ENCODE measurements around the gene SHKBP1. TPM values are rescaled to one million over a fixed set of nuclear protein-coding genes. Genes with fewer than 3 reads are reported as not detected.

SHKBP1 gene
- total RNA-seq, 1 experiment from 2014 or later: 43.0 TPM

GRCh38 chr19:40576151-40576584 lies 505 bp upstream of the SHKBP1 start:
- H3K27me3 ChIP-seq (ENCODE audit: low read length): no peaks in the 10 kb centered on the region
- H3K9me3 ChIP-seq (ENCODE audit: low read length): no peaks in the 10 kb centered on the region
- peak overlapping the region; percentile 77; the same call in 1 of the 2 replicates for H3K9ac ChIP-seq (ENCODE audit: low read length)
- no peak overlapping the region for H3K27ac ChIP-seq (ENCODE audit: low read length)
- peak overlapping the region; percentile 87 for H3K4me2 ChIP-seq (ENCODE audit: low read length)
- no peaks in the 10 kb centered on the region for H3F3A ChIP-seq (ENCODE audit: low read length, unreplicated experiment)
- no peaks in the 10 kb centered on the region for H4K20me1 ChIP-seq (ENCODE audit: low read length)
- CTCF ChIA-PET: no interaction called here
- H2AFZ ChIP-seq (ENCODE audit: low read length): peak overlapping the region; percentile 85
- intact Hi-C loops (cut with micrococcal nuclease): no loop called here
- no peaks in the 10 kb centered on the region for H3K9me2 ChIP-seq (replicated peaks; ENCODE audit: low read length)
- BruUV-seq (replicated peaks): no TSS peak
- TF ChIP-seq EZH2phosphoT487 (IDR thresholded peaks at IDR 0.05; ENCODE audit: borderline replicate concordance, low read length) (no peak), EZH2 (IDR thresholded peaks at IDR 0.05; ENCODE audit: low read length, unreplicated experiment) (no peak), CTCF (conservative IDR thresholded peaks at IDR 0.05; ENCODE audit: low read depth, low read length) (no peak)
- ATAC-seq (peak; percentile 6; the same call in 1 of the 2 replicates), DNase-seq (no peak)
- H3K79me2 ChIP-seq (ENCODE audit: low read length): no peaks in the 10 kb centered on the region
- no peaks in the 10 kb centered on the region; the same call in 1 of the 2 replicates for H3K4me1 ChIP-seq (ENCODE audit: insufficient read depth, low read length)
- POLR2A ChIA-PET (ENCODE audit: unreplicated experiment): no interaction called here
- H3K4me3 ChIP-seq (ENCODE audit: low read length): peak overlapping the region; percentile 86
- no peaks in the 10 kb centered on the region for H3K36me3 ChIP-seq (ENCODE audit: low read depth, low read length)

- Histone ChIP-seq H3K27ac (ENCODE audit: low read length) (no peak overlapping the region), H3K79me2 (ENCODE audit: low read length) (no peaks in the 10 kb centered on the region), H3K36me3 (ENCODE audit: low read depth, low read length) (no peaks in the 10 kb centered on the region), H3F3A (ENCODE audit: low read length, unreplicated experiment) (no peaks in the 10 kb centered on the region), H3K9me3 (ENCODE audit: low read length) (no peaks in the 10 kb centered on the region), H3K4me1 (ENCODE audit: insufficient read depth, low read length) (no peaks in the 10 kb centered on the region; the same call in 1 of the 2 replicates), H3K9ac (ENCODE audit: low read length) (no peak overlapping the region), H3K9me2 (replicated peaks; ENCODE audit: low read length) (no peaks in the 10 kb centered on the region), H3K27me3 (ENCODE audit: low read length) (no peaks in the 10 kb centered on the region), H2AFZ (ENCODE audit: low read length) (no peak overlapping the region), H3K4me2 (ENCODE audit: low read length) (no peak overlapping the region), H4K20me1 (ENCODE audit: low read length) (no peaks in the 10 kb centered on the region), H3K4me3 (ENCODE audit: low read length) (no peak overlapping the region)
- ChIA-PET CTCF (no interaction called here), POLR2A (ENCODE audit: unreplicated experiment) (no interaction called here)
- DNase-seq (peak; percentile 23), ATAC-seq (no peak)
- intact Hi-C loops (cut with micrococcal nuclease): no loop called here
- TF ChIP-seq CTCF (conservative IDR thresholded peaks at IDR 0.05; ENCODE audit: low read depth, low read length) (no peak), EZH2 (IDR thresholded peaks at IDR 0.05; ENCODE audit: low read length, unreplicated experiment) (no peak), EZH2phosphoT487 (IDR thresholded peaks at IDR 0.05; ENCODE audit: borderline replicate concordance, low read length) (no peak)
- no TSS peak for BruUV-seq (replicated peaks)
Measured at GRCh38 chr19:40578442-40578908, 1.8 kb downstream of the SHKBP1 start.

GRCh38 chr19:40580619-40581018 lies 3.9 kb downstream of the SHKBP1 start:
- intact Hi-C loops (cut with micrococcal nuclease): no loop called here
- no TSS peak for BruUV-seq (replicated peaks)
- no peak overlapping the region for H3K9ac ChIP-seq (ENCODE audit: low read length)

More at GRCh38 chr19:40580619-40581018, 3.9 kb downstream of the SHKBP1 start:
- Histone ChIP-seq H4K20me1 (ENCODE audit: low read length) (no peaks in the 10 kb centered on the region), H3F3A (ENCODE audit: low read length, unreplicated experiment) (no peaks in the 10 kb centered on the region), H3K36me3 (ENCODE audit: low read depth, low read length) (no peaks in the 10 kb centered on the region), H3K27me3 (ENCODE audit: low read length) (no peaks in the 10 kb centered on the region), H2AFZ (ENCODE audit: low read length) (no peak overlapping the region), H3K9me2 (replicated peaks; ENCODE audit: low read length) (no peaks in the 10 kb centered on the region), H3K27ac (ENCODE audit: low read length) (no peak overlapping the region), H3K4me1 (ENCODE audit: insufficient read depth, low read length) (no peaks in the 10 kb centered on the region; the same call in 1 of the 2 replicates), H3K4me3 (ENCODE audit: low read length) (no peak overlapping the region), H3K9me3 (ENCODE audit: low read length) (no peaks in the 10 kb centered on the region), H3K79me2 (ENCODE audit: low read length) (no peaks in the 10 kb centered on the region), H3K4me2 (ENCODE audit: low read length) (no peak overlapping the region)
- TF ChIP-seq EZH2phosphoT487 (IDR thresholded peaks at IDR 0.05; ENCODE audit: borderline replicate concordance, low read length) (no peak), CTCF (conservative IDR thresholded peaks at IDR 0.05; ENCODE audit: low read depth, low read length) (no peak), EZH2 (IDR thresholded peaks at IDR 0.05; ENCODE audit: low read length, unreplicated experiment) (no peak)
- ATAC-seq: no peak
- POLR2A ChIA-PET (ENCODE audit: unreplicated experiment): no interaction called here
- CTCF ChIA-PET: no interaction called here
- DNase-seq: no peak

Measured in PC-3 (cell line).